GM20000 (cell line): ENCODE data around the gene ARPC4.

Experiments
- DNase-seq: peaks from one replicate; pipeline ENCODE4 v3.0.0; 2012; ENCODE audit warnings: low spot score
- CTCF ChIP-seq: IDR thresholded peaks from 2 replicates; pipeline ENCODE4 v1.5.1; 2012; ENCODE audit warnings: mild to moderate bottlenecking, control low read depth; ENCODE audit errors: extremely low read depth, missing control alignments

The ARPC4 gene

GRCh38 chr3:9785602-9786001 lies 7.3 kb upstream of the ARPC4 start:
- DNase-seq = no peak
- TF ChIP-seq CTCF = no peak

GRCh38 chr3:9786209-9786739 lies 6.6 kb upstream of the ARPC4 start:
- TF ChIP-seq CTCF = no peak
- no peak for DNase-seq

GRCh38 chr3:9786825-9787669 lies 5.8 kb upstream of the ARPC4 start:
- no peak for DNase-seq
- TF ChIP-seq CTCF = peak; percentile 16

GRCh38 chr3:9787714-9788113 lies 5.2 kb upstream of the ARPC4 start:
- TF ChIP-seq CTCF = no peak
- DNase-seq = no peak

- no peak for TF ChIP-seq CTCF
- no peak for DNase-seq
Measured at GRCh38 chr3:9791127-9791526, 1.8 kb upstream of the ARPC4 start.

- no peak for DNase-seq
- no peak for TF ChIP-seq CTCF
Measured at GRCh38 chr3:9791790-9792404, 985 bp upstream of the ARPC4 start.

GRCh38 chr3:9793161-9793781 lies 389 bp downstream of the ARPC4 start:
- TF ChIP-seq CTCF = no peak

More at GRCh38 chr3:9793161-9793781, 389 bp downstream of the ARPC4 start:
- no peak for DNase-seq
